Liver (tissue), 9 donors: ENCODE measurements around the gene HARBI1. TPM values are rescaled to one million over a fixed set of nuclear protein-coding genes. Genes with fewer than 3 reads are reported as not detected.

Experiments
- DNase-seq: peaks from one replicate; pipeline ENCODE4 v3.0.0-alpha.2; 2017; ENCODE audit warnings: low spot score
- H3K27ac ChIP-seq, 2 donors: one replicate each; pipeline ENCODE4 v1.7.0; 2013; ENCODE audit warnings: inconsistent platforms in 2 of 2, low read length in 2 of 2, control low read depth in 1 of 2, low read depth in 1 of 2, mild to moderate bottlenecking in 1 of 2
- H3K27me3 ChIP-seq, 4 donors: one replicate each; pipeline versions ENCODE4 v1.6.1 to v1.7.0; 2013; ENCODE audit warnings: low read length in 3 of 4, inconsistent platforms in 1 of 4, mild to moderate bottlenecking in 1 of 4, moderate library complexity in 1 of 4; ENCODE audit not compliant: control insufficient read depth in 4 of 4, insufficient read depth in 4 of 4
- H3K36me3 ChIP-seq, 4 donors: one replicate each; pipeline versions ENCODE4 v1.6.1 to v1.7.0; 2013; ENCODE audit warnings: low read length in 3 of 4, mild to moderate bottlenecking in 3 of 4, low read depth in 1 of 4, moderate library complexity in 1 of 4; ENCODE audit not compliant: control insufficient read depth in 4 of 4, insufficient read depth in 3 of 4
- H3K4me1 ChIP-seq, 4 donors: one replicate each; pipeline versions ENCODE4 v1.6.1 to v1.7.0; 2013; ENCODE audit warnings: low read length in 3 of 4, mild to moderate bottlenecking in 3 of 4, moderate library complexity in 1 of 4; ENCODE audit not compliant: control insufficient read depth in 4 of 4, insufficient read depth in 4 of 4
- H3K4me3 ChIP-seq, 3 donors: one replicate each; pipeline versions ENCODE4 v1.6.1 to v1.7.0; 2013; ENCODE audit warnings: low read length in 3 of 3, control low read depth in 1 of 3, low read depth in 1 of 3, mild to moderate bottlenecking in 1 of 3
- H3K9ac ChIP-seq, 2 donors: one replicate each; pipeline ENCODE4 v1.7.0; 2013; ENCODE audit warnings: low read length in 2 of 2, mild to moderate bottlenecking in 2 of 2, moderate library complexity in 2 of 2, control low read depth in 1 of 2, low read depth in 1 of 2
- H3K9me3 ChIP-seq, 4 donors: one replicate each; pipeline versions ENCODE4 v1.6.1 to v1.7.0; 2013; ENCODE audit warnings: low read length in 3 of 4; ENCODE audit not compliant: control insufficient read depth in 4 of 4
- ATF3 ChIP-seq: IDR thresholded peaks from 2 replicates; pipeline ENCODE4 v1.6.1; 2016; ENCODE audit warnings: antibody characterized with exemption
- CTCF ChIP-seq: fragments of 150-350 bp; IDR thresholded peaks from 2 replicates; pipeline ENCODE4 v1.5.1; 2017; ENCODE audit warnings: improper control_type of control experiment, low read depth, low read length; ENCODE audit not compliant: missing input control
- EGR1 ChIP-seq, 2 donors: IDR thresholded peaks; 2 replicates each; pipeline ENCODE4 v1.6.1; 2016 to 2018; ENCODE audit warnings: antibody characterized with exemption in 2 of 2, low read depth in 2 of 2
- FOXA1 ChIP-seq: IDR thresholded peaks from 2 replicates; pipeline ENCODE4 v1.6.1; 2016; ENCODE audit warnings: antibody characterized with exemption
- FOXA2 ChIP-seq: IDR thresholded peaks from 2 replicates; pipeline ENCODE4 v1.6.1; 2016; ENCODE audit warnings: antibody characterized with exemption
- GABPA ChIP-seq, 2 donors: IDR thresholded peaks in 1 of 2; conservative IDR thresholded peaks in 1 of 2; 2 replicates each; pipeline ENCODE4 v1.6.1; 2016; ENCODE audit warnings: antibody characterized with exemption in 2 of 2, mild to moderate bottlenecking in 1 of 2, moderate library complexity in 1 of 2
- HNF4A ChIP-seq, 2 donors: conservative IDR thresholded peaks; 2 replicates each; pipeline ENCODE4 v1.6.1; 2016; ENCODE audit warnings: antibody characterized with exemption in 2 of 2, mild to moderate bottlenecking in 2 of 2
- HNF4G ChIP-seq: IDR thresholded peaks from 2 replicates; pipeline ENCODE4 v1.6.1; 2016; ENCODE audit warnings: antibody characterized with exemption
- JUND ChIP-seq, 2 donors: IDR thresholded peaks; 2 replicates each; pipeline ENCODE4 v1.6.1; 2016; ENCODE audit warnings: antibody characterized with exemption in 2 of 2
- MAX ChIP-seq: IDR thresholded peaks from 2 replicates; pipeline ENCODE4 v1.6.1; 2016; ENCODE audit warnings: antibody characterized with exemption
- NR2F2 ChIP-seq: IDR thresholded peaks from 2 replicates; pipeline ENCODE4 v1.6.1; 2016; ENCODE audit warnings: antibody characterized with exemption
- RAD21 ChIP-seq, 2 donors: IDR thresholded peaks; 2 replicates each; pipeline ENCODE4 v1.6.1; 2016; ENCODE audit warnings: antibody characterized with exemption in 2 of 2, mild to moderate bottlenecking in 2 of 2
- RXRA ChIP-seq, 2 donors: IDR thresholded peaks; 2 replicates each; pipeline ENCODE4 v1.6.1; 2017 to 2018; ENCODE audit warnings: antibody characterized with exemption in 2 of 2, mild to moderate bottlenecking in 1 of 2
- SP1 ChIP-seq: IDR thresholded peaks from 2 replicates; pipeline ENCODE4 v1.6.1; 2018; ENCODE audit warnings: antibody characterized with exemption, mild to moderate bottlenecking
- TAF1 ChIP-seq: conservative IDR thresholded peaks from 2 replicates; pipeline ENCODE4 v1.6.1; 2016; ENCODE audit warnings: antibody characterized with exemption, mild to moderate bottlenecking
- YY1 ChIP-seq: IDR thresholded peaks from 2 replicates; pipeline ENCODE4 v1.6.1; 2016; ENCODE audit warnings: antibody characterized with exemption, mild to moderate bottlenecking
- ZBTB33 ChIP-seq: IDR thresholded peaks from 2 replicates; pipeline ENCODE4 v1.6.1; 2016; ENCODE audit warnings: antibody characterized with exemption
- WGBS: extraction: QIAGEN DNeasy Blood & Tissue Kit; methylation state at CpG from one replicate; pipeline ENCODE4 v1.1.7; 2013; 5-methylcytosine and 5-hydroxymethylcytosine counted together
- polyA plus RNA-seq, 2 donors: library from polyadenylated mRNA; stranded (reverse) in 1 of 2; unstranded in 1 of 2; fragments of 200-250 nt in 1 of 2; fragments of >200 nt in 1 of 2; fragmentation: Nextera tagmentation in 1 of 2; extraction: Ambion mirVana in 1 of 2; gene quantifications; one replicate each; pipeline versions ENCODE4 v1.2.1 to v1.2.3, GENCODE V29; 2013 to 2015
- total RNA-seq, 2 donors: library from RNA; depleted of rRNA; stranded (reverse); fragments of >200 nt; gene quantifications; one replicate each; pipeline ENCODE4 v1.2.3, GENCODE V29; 2014
- TF ChIP-seq, protein P1 (sequence below): IDR thresholded peaks from 2 replicates; pipeline ENCODE4 v1.6.1; 2016; ENCODE audit warnings: antibody characterized with exemption, mild to moderate bottlenecking
- donor health status: healthy.
- donor health status: healthy.
- donor health status: healthy.
- donor health status: healthy.
- donor health status: healthy.

The HARBI1 gene
- total and polyA plus RNA-seq, 4 donors = 2.5 to 5.9 (median 3.3) TPM

DNA sequence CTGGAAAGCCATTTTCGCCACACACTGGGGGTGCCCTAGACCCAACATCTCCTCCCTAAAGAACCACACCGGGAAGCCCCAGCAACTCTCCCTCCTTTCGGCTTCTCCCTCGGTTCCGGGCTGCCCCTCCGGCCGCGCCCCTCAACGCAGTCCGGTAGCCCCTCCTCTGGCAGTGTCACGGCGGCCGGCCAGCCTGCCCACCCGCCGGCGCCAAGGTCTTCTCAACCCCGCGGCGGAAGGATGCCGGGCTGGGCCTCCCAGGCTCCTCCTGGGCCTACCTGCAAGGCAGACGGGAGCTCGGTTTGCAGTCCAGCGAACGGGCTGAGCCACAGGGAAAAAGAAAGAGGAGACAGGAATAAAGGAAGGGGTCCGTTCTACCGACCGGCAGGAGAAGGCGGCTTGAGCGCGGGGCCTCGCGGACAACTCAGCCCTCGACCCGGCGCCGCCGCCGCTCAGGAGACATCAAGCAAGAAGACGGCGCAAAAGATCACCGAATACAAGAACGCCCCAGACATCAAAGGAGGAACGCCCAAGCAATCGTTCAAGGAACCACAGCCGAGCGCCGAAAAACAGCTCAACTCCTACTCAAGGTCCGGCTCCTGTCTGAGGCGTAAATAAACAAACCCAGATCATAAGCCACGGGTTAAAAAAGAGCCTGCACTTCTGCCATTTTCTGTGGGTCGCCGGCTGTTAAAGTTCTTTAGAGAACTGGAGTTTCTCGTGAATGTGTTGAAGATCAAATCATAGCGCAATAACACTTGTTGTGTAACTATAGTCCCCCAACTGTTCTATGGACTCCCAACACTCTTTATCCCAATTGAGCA is 23.3 kb downstream of the HARBI1 start, which contains the start of gene AMBRA1:
Gene AMBRA1 (minus strand): TSS at position 474 of the 824 bp plus-strand sequence. CDS start 45,643 bp downstream, outside the sequence.
- Histone ChIP-seq H3K4me3 (peak within 1 kb of the TSS; percentile 84 to 96 (median 90)), H3K36me3 (no peaks in the 10 kb centered on the region), H3K9ac (peak within 1 kb of the TSS; percentile 83 to 89), H3K27ac (peak within 1 kb of the TSS; percentile 43 to 53), H3K9me3 (no peaks in the 10 kb centered on the region), H3K4me1 (peaks cover 6 to 40% (median 23%) of the 10 kb centered on the region in 4 donors), H3K27me3 (no peaks in the 10 kb centered on the region)
- TF ChIP-seq SP1 = peak; percentile 87
- TF ChIP-seq MAX = peak; percentile 69
- TF ChIP-seq HNF4A (conservative IDR thresholded peaks at IDR 0.05) = peak; percentile 65 to 85
- peak; percentile 31 to 39 for TF ChIP-seq RAD21 (IDR thresholded peaks at IDR 0.05)
- TF ChIP-seq HNF4G = peak; percentile 23
- TF ChIP-seq CTCF = no peak
- TF ChIP-seq JUND (IDR thresholded peaks at IDR 0.05) = peak; percentile 29 to 70
- no peak for TF ChIP-seq FOXA2
- peak; percentile 43 for TF ChIP-seq ZBTB33
- peak in 1 of 2 donors; percentile 62 for TF ChIP-seq GABPA (IDR thresholded peaks at IDR 0.05 in 1 of 2, conservative IDR thresholded peaks at IDR 0.05 in 1 of 2)
- no peak for TF ChIP-seq EGR1 (IDR thresholded peaks at IDR 0.05; ENCODE audit: low read depth in 2 of 2)
- TF ChIP-seq, protein P1, sequence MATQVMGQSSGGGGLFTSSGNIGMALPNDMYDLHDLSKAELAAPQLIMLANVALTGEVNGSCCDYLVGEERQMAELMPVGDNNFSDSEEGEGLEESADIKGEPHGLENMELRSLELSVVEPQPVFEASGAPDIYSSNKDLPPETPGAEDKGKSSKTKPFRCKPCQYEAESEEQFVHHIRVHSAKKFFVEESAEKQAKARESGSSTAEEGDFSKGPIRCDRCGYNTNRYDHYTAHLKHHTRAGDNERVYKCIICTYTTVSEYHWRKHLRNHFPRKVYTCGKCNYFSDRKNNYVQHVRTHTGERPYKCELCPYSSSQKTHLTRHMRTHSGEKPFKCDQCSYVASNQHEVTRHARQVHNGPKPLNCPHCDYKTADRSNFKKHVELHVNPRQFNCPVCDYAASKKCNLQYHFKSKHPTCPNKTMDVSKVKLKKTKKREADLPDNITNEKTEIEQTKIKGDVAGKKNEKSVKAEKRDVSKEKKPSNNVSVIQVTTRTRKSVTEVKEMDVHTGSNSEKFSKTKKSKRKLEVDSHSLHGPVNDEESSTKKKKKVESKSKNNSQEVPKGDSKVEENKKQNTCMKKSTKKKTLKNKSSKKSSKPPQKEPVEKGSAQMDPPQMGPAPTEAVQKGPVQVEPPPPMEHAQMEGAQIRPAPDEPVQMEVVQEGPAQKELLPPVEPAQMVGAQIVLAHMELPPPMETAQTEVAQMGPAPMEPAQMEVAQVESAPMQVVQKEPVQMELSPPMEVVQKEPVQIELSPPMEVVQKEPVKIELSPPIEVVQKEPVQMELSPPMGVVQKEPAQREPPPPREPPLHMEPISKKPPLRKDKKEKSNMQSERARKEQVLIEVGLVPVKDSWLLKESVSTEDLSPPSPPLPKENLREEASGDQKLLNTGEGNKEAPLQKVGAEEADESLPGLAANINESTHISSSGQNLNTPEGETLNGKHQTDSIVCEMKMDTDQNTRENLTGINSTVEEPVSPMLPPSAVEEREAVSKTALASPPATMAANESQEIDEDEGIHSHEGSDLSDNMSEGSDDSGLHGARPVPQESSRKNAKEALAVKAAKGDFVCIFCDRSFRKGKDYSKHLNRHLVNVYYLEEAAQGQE = peak; percentile 63
- TF ChIP-seq FOXA1 = no peak
- TF ChIP-seq RXRA (IDR thresholded peaks at IDR 0.05) = peak; percentile 77 to 86
- peak; percentile 92 for TF ChIP-seq YY1
- TF ChIP-seq TAF1 = peak; percentile 29
- no peak for TF ChIP-seq ATF3
- TF ChIP-seq NR2F2 = no peak
- DNase-seq = peak; percentile 93
- WGBS = 1% methylated on average over 54 of the region's 54 CpGs
